Caco-2 (cell line): Measurements from ENCODE around the gene TMEM170A. TPM values are rescaled to one million over a fixed set of nuclear protein-coding genes. Genes with fewer than 3 reads are reported as not detected.

Experiments used
- BruUV-seq: library from RNA; stranded (reverse); fragments of 400-500 nt; replicated peaks from 2 replicates; lab custom pipeline; 2021; lab: Mats Ljungman, UMichigan
- CTCF ChIA-PET: fragments of 300-600 bp; sonication (Branson Sonifier 250); formaldehyde crosslinking; loops from one replicate; lab custom pipeline; 2022; ENCODE audit warnings: antibody characterized with exemption; lab: Charles Lee
- POLR2A ChIA-PET: fragments of 300-600 bp; sonication (Branson Sonifier 250); formaldehyde crosslinking; loops from one replicate; lab custom pipeline; 2022; ENCODE audit warnings: antibody characterized with exemption; lab: Charles Lee
- DNase-seq, 2 experiments: peaks; one replicate each; pipeline versions ENCODE4 v3.0.0 to v3.0.0-alpha.2; 2020 to 2022
- H3K27me3 ChIP-seq: replicated peaks from 2 replicates; pipeline ENCODE4 v1.6.0; 2011; ENCODE audit warnings: low read length; ENCODE audit not compliant: control insufficient read depth, insufficient read depth
- H3K36me3 ChIP-seq: 2 replicates; pipeline ENCODE4 v1.5.1; 2011; ENCODE audit warnings: low read length; ENCODE audit not compliant: control insufficient read depth, insufficient read depth
- H3K4me1 ChIP-seq: fragments of 250-450 bp; sonication (Bioruptor Pico); 2 replicates; pipeline ENCODE4 v1.5.1; 2020; ENCODE audit warnings: mild to moderate bottlenecking
- H3K4me3 ChIP-seq: 2 replicates; pipeline ENCODE4 v1.5.1; 2011; ENCODE audit warnings: low read depth, mild to moderate bottlenecking, control low read depth, low read length
- H3K9me3 ChIP-seq: fragments of 250-450 bp; sonication (Bioruptor Pico); 2 replicates; pipeline ENCODE4 v1.5.1; 2020; ENCODE audit warnings: mild to moderate bottlenecking, moderate library complexity
- H3K27ac Mint-ChIP-seq: one replicate; pipeline ENCODE4 v1.8.0; 2022; ENCODE audit warnings: mixed read lengths; ENCODE audit not compliant: unreplicated experiment
- H3K27me3 Mint-ChIP-seq: one replicate; pipeline ENCODE4 v1.8.0; 2022; ENCODE audit warnings: mixed read lengths; ENCODE audit not compliant: insufficient read depth, unreplicated experiment
- H3K36me3 Mint-ChIP-seq: one replicate; pipeline ENCODE4 v1.8.0; 2022; ENCODE audit warnings: mild to moderate bottlenecking, mixed read lengths; ENCODE audit not compliant: insufficient read depth, unreplicated experiment
- H3K4me1 Mint-ChIP-seq: one replicate; pipeline ENCODE4 v1.8.0; 2022; ENCODE audit warnings: low read depth, mixed read lengths; ENCODE audit not compliant: unreplicated experiment
- H3K4me3 Mint-ChIP-seq: one replicate; pipeline ENCODE4 v1.8.0; 2022; ENCODE audit warnings: mild to moderate bottlenecking, moderate library complexity, mixed read lengths; ENCODE audit not compliant: unreplicated experiment
- H3K9me3 Mint-ChIP-seq: one replicate; pipeline ENCODE4 v1.8.0; 2022; ENCODE audit warnings: mixed read lengths; ENCODE audit not compliant: unreplicated experiment
- CTCF ChIP-seq, 2 experiments: fragments of 200-600 bp in 1 of 2; IDR thresholded peaks; 1 replicate in 1 of 2; 2 replicates in 1 of 2; pipeline versions ENCODE4 v1.5.1 to v1.8.0; 2011 to 2022; ENCODE audit warnings: antibody characterized with exemption in 1 of 2, control low read depth in 1 of 2, inconsistent platforms in 1 of 2, low read depth in 1 of 2, low read length in 1 of 2, mild to moderate bottlenecking in 1 of 2, moderate library complexity in 1 of 2; ENCODE audit not compliant: insufficient read depth in 1 of 2, severe bottlenecking in 1 of 2, unreplicated experiment in 1 of 2
- intact Hi-C: fragments of 100-400 bp; cut with micrococcal nuclease; formaldehyde crosslinking; loops from one replicate; pipeline ENCODE4 v1.10.0; 2022; ENCODE audit not compliant: unreplicated experiment
- total RNA-seq: library from RNA; stranded (reverse); gene quantifications from 2 replicates; pipeline ENCODE4 v1.2.3, GENCODE V29; 2022

Gene TMEM170A
- total RNA-seq, 1 experiment from 2014 or later, result 63.6 TPM

GRCh38 chr16:75476817-75477216, 12.3 kb upstream of the TMEM170A start:
- DNase-seq, result no peak
- BruUV-seq, result no TSS peak
- H3K4me3 ChIP-seq, result no peak overlapping the region
- Mint-ChIP-seq H3K4me3 (no peak overlapping the region), H3K4me1 (no peaks in the 10 kb centered on the region), H3K27me3 (peaks cover 1% of the 10 kb centered on the region), H3K9me3 (no peaks in the 10 kb centered on the region), H3K36me3 (no peaks in the 10 kb centered on the region), H3K27ac (no peak overlapping the region)
- TF ChIP-seq CTCF (IDR thresholded peaks at IDR 0.05; ENCODE audit: insufficient read depth in 1 of 2, low read depth in 1 of 2, low read length in 1 of 2, severe bottlenecking in 1 of 2, unreplicated experiment in 1 of 2), result no peak
- H3K36me3 ChIP-seq, result no peaks in the 10 kb centered on the region
- intact Hi-C loops, result no loop called here
- no peaks in the 10 kb centered on the region for H3K27me3 ChIP-seq
- H3K9me3 ChIP-seq, result no peaks in the 10 kb centered on the region
- H3K4me1 ChIP-seq, result no peaks in the 10 kb centered on the region
- POLR2A ChIA-PET, result no interaction called here
- CTCF ChIA-PET, result no interaction called here

GRCh38 chr16:75475420-75475847, 10.9 kb upstream of the TMEM170A start:
- peaks cover 3% of the 10 kb centered on the region for H3K27me3 Mint-ChIP-seq
- no peak for TF ChIP-seq CTCF (IDR thresholded peaks at IDR 0.05; ENCODE audit: insufficient read depth in 1 of 2, low read depth in 1 of 2, low read length in 1 of 2, severe bottlenecking in 1 of 2, unreplicated experiment in 1 of 2)
- no peaks in the 10 kb centered on the region for H3K4me1 ChIP-seq
- no peaks in the 10 kb centered on the region for H3K27me3 ChIP-seq
- no peaks in the 10 kb centered on the region for H3K36me3 ChIP-seq
- intact Hi-C loops, result no loop called here
- H3K4me3 ChIP-seq, result no peak overlapping the region
- no peak overlapping the region for H3K27ac Mint-ChIP-seq
- BruUV-seq, result no TSS peak
- DNase-seq, result no peak
- H3K36me3 Mint-ChIP-seq, result no peaks in the 10 kb centered on the region
- no peaks in the 10 kb centered on the region for H3K9me3 Mint-ChIP-seq
- H3K4me1 Mint-ChIP-seq, result no peaks in the 10 kb centered on the region
- H3K9me3 ChIP-seq, result no peaks in the 10 kb centered on the region
- H3K4me3 Mint-ChIP-seq, result no peak overlapping the region
- POLR2A ChIA-PET, result no interaction called here
- CTCF ChIA-PET, result interaction anchor here (0.6 kb wide), 1 partner anchor 9 kb away, joined by 6 read pairs; no protein-coding TSS in a partner anchor

- DNase-seq, result no peak
- BruUV-seq, result no TSS peak
- intact Hi-C loops, result no loop called here
- no peaks in the 10 kb centered on the region for H3K36me3 Mint-ChIP-seq
- no peak for TF ChIP-seq CTCF (IDR thresholded peaks at IDR 0.05; ENCODE audit: insufficient read depth in 1 of 2, low read depth in 1 of 2, low read length in 1 of 2, severe bottlenecking in 1 of 2, unreplicated experiment in 1 of 2)
- H3K4me1 ChIP-seq, result no peaks in the 10 kb centered on the region
- H3K9me3 Mint-ChIP-seq, result no peaks in the 10 kb centered on the region
- H3K4me3 Mint-ChIP-seq, result no peak overlapping the region
- ChIA-PET CTCF (interaction anchor here (0.5 to 1.6 kb wide), 4 partner anchors 44 to 178 kb away, joined by 4 to 7 read pairs (median 4); no protein-coding TSS in a partner anchor), POLR2A (interaction anchor here (0.5 kb wide), 1 partner anchor 44 kb away, joined by 4 read pairs; no protein-coding TSS in a partner anchor)
- no peak overlapping the region for H3K27ac Mint-ChIP-seq
- no peaks in the 10 kb centered on the region for H3K4me1 Mint-ChIP-seq
- no peaks in the 10 kb centered on the region for H3K9me3 ChIP-seq
- peaks cover 3% of the 10 kb centered on the region for H3K27me3 Mint-ChIP-seq
- no peak overlapping the region for H3K4me3 ChIP-seq
- H3K27me3 ChIP-seq, result no peaks in the 10 kb centered on the region
- H3K36me3 ChIP-seq, result no peaks in the 10 kb centered on the region
Observed at GRCh38 chr16:75472908-75473877, 8.7 kb upstream of the TMEM170A start.
